Vagina (tissue), 2 donors: ENCODE measurements around the gene MAGED2. TPM values are rescaled to one million over a fixed set of nuclear protein-coding genes. Genes with fewer than 3 reads are reported as not detected.
"Not testable (repeated sequence)": the region's sequence is repeated elsewhere in the genome, so short reads cannot be mapped to it uniquely, and the experiment has no call there.

Source experiments
- DNase-seq, 2 donors: peaks; one replicate each; pipeline ENCODE4 v3.0.0-alpha.2; 2017; ENCODE audit errors: extremely low spot score in 2 of 2
- H3K27ac ChIP-seq: fragments of 200-600 bp; sonication (generic); one replicate; pipeline ENCODE4 v1.5.1; 2019
- H3K27me3 ChIP-seq: fragments of 200-600 bp; sonication (generic); one replicate; pipeline ENCODE4 v1.5.1; 2019
- H3K36me3 ChIP-seq, 2 donors: fragments of 200-600 bp; sonication (generic); one replicate each; pipeline ENCODE4 v1.5.1; 2017 to 2019
- H3K4me1 ChIP-seq: fragments of 200-600 bp; sonication (generic); one replicate; pipeline ENCODE4 v1.5.1; 2019
- H3K4me3 ChIP-seq, 2 donors: fragments of 200-600 bp; sonication (generic); 1 replicate in 1 of 2; 2 replicates in 1 of 2; pipeline ENCODE4 v1.5.1; 2016 to 2019
- H3K9me3 ChIP-seq: fragments of 200-600 bp; sonication (generic); one replicate; pipeline ENCODE4 v1.5.1; 2019
- CTCF ChIP-seq, 3 experiments: fragments of 450-650 bp in 2 of 3; fragments of 200-600 bp in 1 of 3; sonication (generic) in 1 of 3; IDR thresholded peaks; one replicate each; pipeline ENCODE4 v1.5.1; 2017 to 2019; ENCODE audit warnings: antibody characterized with exemption in 3 of 3, mild to moderate bottlenecking in 2 of 3, moderate library complexity in 2 of 3
- POLR2A ChIP-seq, 2 donors: fragments of 450-650 bp; IDR thresholded peaks; one replicate each; pipeline ENCODE4 v1.6.1; 2017; ENCODE audit warnings: antibody characterized with exemption in 2 of 2, mild to moderate bottlenecking in 2 of 2, moderate library complexity in 2 of 2
- POLR2AphosphoS5 ChIP-seq, 2 donors: sonication (generic); formaldehyde crosslinking; IDR thresholded peaks; one replicate each; pipeline ENCODE4 v1.9.0; 2017; ENCODE audit warnings: antibody characterized with exemption in 2 of 2, mild to moderate bottlenecking in 2 of 2, low read depth in 1 of 2; ENCODE audit not compliant: insufficient read depth in 1 of 2
- intact Hi-C: fragments of 100-400 bp; cut with DNase I; formaldehyde crosslinking; loops from one replicate; pipeline ENCODE4 v1.15.1; 2023
- total RNA-seq: library from RNA; depleted of rRNA; stranded (reverse); fragments of >200 nt; gene quantifications from one replicate; pipeline ENCODE4 v1.2.3, GENCODE V29; 2016

MAGED2 gene
- total RNA-seq, 1 donor from 2014 or later = 116 TPM

GRCh38 chrX:54826598-54826997, 19.1 kb downstream of the MAGED2 start:
- DNase-seq = no peak
- H3K36me3 ChIP-seq = no peaks in the 10 kb centered on the region
- no peaks in the 10 kb centered on the region for H3K4me1 ChIP-seq
- intact Hi-C loops = no loop called here
- no peaks in the 10 kb centered on the region for H3K27me3 ChIP-seq
- H3K4me3 ChIP-seq = no peak overlapping the region
- H3K9me3 ChIP-seq = no peaks in the 10 kb centered on the region
- no peak for TF ChIP-seq POLR2AphosphoS5 (IDR thresholded peaks at IDR 0.05; ENCODE audit: insufficient read depth in 1 of 2, low read depth in 1 of 2)
- TF ChIP-seq CTCF (IDR thresholded peaks at IDR 0.05) = no peak
- no peak for TF ChIP-seq POLR2A (IDR thresholded peaks at IDR 0.05)
- no peak overlapping the region for H3K27ac ChIP-seq

- TF ChIP-seq POLR2AphosphoS5 (IDR thresholded peaks at IDR 0.05; ENCODE audit: insufficient read depth in 1 of 2, low read depth in 1 of 2) (no peak), POLR2A (IDR thresholded peaks at IDR 0.05) (no peak), CTCF (IDR thresholded peaks at IDR 0.05) (no peak)
- peak in 1 of 2 donors; percentile 58 for DNase-seq
- intact Hi-C loops = no loop called here
These were observed 31.0 kb downstream of the MAGED2 start for GRCh38 chrX:54838583-54838982.

GRCh38 chrX:54841184-54841874, 33.8 kb downstream of the MAGED2 start:
- H3K4me3 ChIP-seq, H3K36me3 ChIP-seq, H3K4me1 ChIP-seq, H3K27me3 ChIP-seq, intact Hi-C loops, DNase-seq, H3K9me3 ChIP-seq, H3K27ac ChIP-seq: not testable (repeated sequence)

More at GRCh38 chrX:54838583-54838982, 31.0 kb downstream of the MAGED2 start:
- Histone ChIP-seq H3K27ac (no peak overlapping the region), H3K4me1 (no peaks in the 10 kb centered on the region), H3K4me3 (no peak overlapping the region), H3K36me3 (no peaks in the 10 kb centered on the region), H3K27me3 (no peaks in the 10 kb centered on the region), H3K9me3 (no peaks in the 10 kb centered on the region)

GRCh38 chrX:54842607-54843006, 35.1 kb downstream of the MAGED2 start:
- intact Hi-C loops = no loop called here
- Histone ChIP-seq H3K4me1 (no peaks in the 10 kb centered on the region), H3K4me3 (no peak overlapping the region), H3K36me3 (no peaks in the 10 kb centered on the region), H3K27me3 (no peaks in the 10 kb centered on the region), H3K9me3 (no peaks in the 10 kb centered on the region), H3K27ac (no peak overlapping the region)
- DNase-seq = no peak
- TF ChIP-seq POLR2AphosphoS5 (IDR thresholded peaks at IDR 0.05; ENCODE audit: insufficient read depth in 1 of 2, low read depth in 1 of 2) (no peak), POLR2A (IDR thresholded peaks at IDR 0.05) (no peak), CTCF (IDR thresholded peaks at IDR 0.05) (no peak)

- DNase-seq = no peak
- Histone ChIP-seq H3K4me1 (no peaks in the 10 kb centered on the region), H3K27me3 (no peaks in the 10 kb centered on the region), H3K36me3 (no peaks in the 10 kb centered on the region), H3K9me3 (no peaks in the 10 kb centered on the region), H3K27ac (no peak overlapping the region), H3K4me3 (no peak overlapping the region)
- TF ChIP-seq CTCF (IDR thresholded peaks at IDR 0.05) (no peak), POLR2A (IDR thresholded peaks at IDR 0.05) (no peak), POLR2AphosphoS5 (IDR thresholded peaks at IDR 0.05; ENCODE audit: insufficient read depth in 1 of 2, low read depth in 1 of 2) (no peak)
- intact Hi-C loops = no loop called here
These were observed 35.5 kb downstream of the MAGED2 start for GRCh38 chrX:54843050-54843449.

GRCh38 chrX:54847700-54848099, 40.2 kb downstream of the MAGED2 start:
- intact Hi-C loops, H3K4me1 ChIP-seq, H3K27me3 ChIP-seq, H3K27ac ChIP-seq, H3K4me3 ChIP-seq, H3K9me3 ChIP-seq, H3K36me3 ChIP-seq, DNase-seq: not testable (repeated sequence)
